ENCODE results near the gene EXT2. TPM values are rescaled to one million over a fixed set of nuclear protein-coding genes. Genes with fewer than 3 reads are reported as not detected.

EXT2 gene
- polyA plus RNA-seq, 4 donors: 63.3 to 75.0 (median 71.3) TPM

GRCh38 chr11:44128729-44129128 is 33.3 kb downstream of the EXT2 start:
- no peak for DNase-seq (ENCODE audit: low read depth in 4 of 4, low spot score in 2 of 4)

GRCh38 chr11:44130751-44131150 is 35.3 kb downstream of the EXT2 start:
- DNase-seq (ENCODE audit: low read depth in 4 of 4, low spot score in 2 of 4): no peak

- DNase-seq (ENCODE audit: low read depth in 4 of 4, low spot score in 2 of 4): peak in 1 of 4 donors; percentile 41
These were observed 38.0 kb downstream of the EXT2 start for GRCh38 chr11:44133335-44133946.

GRCh38 chr11:44134625-44135024 is 39.1 kb downstream of the EXT2 start:
- no peak for DNase-seq (ENCODE audit: low read depth in 4 of 4, low spot score in 2 of 4)

- DNase-seq (ENCODE audit: low read depth in 4 of 4, low spot score in 2 of 4): no peak
These were observed 40.9 kb downstream of the EXT2 start for GRCh38 chr11:44136176-44136945.

GRCh38 chr11:44137057-44137456 is 41.6 kb downstream of the EXT2 start:
- DNase-seq (ENCODE audit: low read depth in 4 of 4, low spot score in 2 of 4): no peak

- DNase-seq (ENCODE audit: low read depth in 4 of 4, low spot score in 2 of 4): no peak
These were observed 42.8 kb downstream of the EXT2 start for GRCh38 chr11:44138286-44138685.

GRCh38 chr11:44138980-44139379 is 43.5 kb downstream of the EXT2 start:
- no peak for DNase-seq (ENCODE audit: low read depth in 4 of 4, low spot score in 2 of 4)

GRCh38 chr11:44139565-44140330 is 44.3 kb downstream of the EXT2 start:
- peak in 3 of 4 donors; percentile 62 to 65 (median 64) for DNase-seq (ENCODE audit: low read depth in 4 of 4, low spot score in 2 of 4)

GRCh38 chr11:44140372-44140771 is 44.9 kb downstream of the EXT2 start:
- DNase-seq (ENCODE audit: low read depth in 4 of 4, low spot score in 2 of 4): no peak

- DNase-seq (ENCODE audit: low read depth in 4 of 4, low spot score in 2 of 4): no peak
These were observed 45.3 kb downstream of the EXT2 start for GRCh38 chr11:44140805-44141204.

- no peak for DNase-seq (ENCODE audit: low read depth in 4 of 4, low spot score in 2 of 4)
These were observed 48.8 kb downstream of the EXT2 start for GRCh38 chr11:44143987-44144909.

- DNase-seq (ENCODE audit: low read depth in 4 of 4, low spot score in 2 of 4): no peak
These were observed 49.7 kb downstream of the EXT2 start for GRCh38 chr11:44145011-44145775.

- no peak for DNase-seq (ENCODE audit: low read depth in 4 of 4, low spot score in 2 of 4)
These were observed 51.5 kb downstream of the EXT2 start for GRCh38 chr11:44146931-44147330.

GRCh38 chr11:44147751-44148150 is 52.3 kb downstream of the EXT2 start:
- DNase-seq (ENCODE audit: low read depth in 4 of 4, low spot score in 2 of 4): no peak

GRCh38 chr11:44149651-44150050 is 54.2 kb downstream of the EXT2 start:
- no peak for DNase-seq (ENCODE audit: low read depth in 4 of 4, low spot score in 2 of 4)

- no peak for DNase-seq (ENCODE audit: low read depth in 4 of 4, low spot score in 2 of 4)
These were observed 54.9 kb downstream of the EXT2 start for GRCh38 chr11:44150401-44150800.

GRCh38 chr11:44157019-44157418 is 61.5 kb downstream of the EXT2 start:
- no peak for DNase-seq (ENCODE audit: low read depth in 4 of 4, low spot score in 2 of 4)

GRCh38 chr11:44158384-44158783 is 62.9 kb downstream of the EXT2 start:
- DNase-seq (ENCODE audit: low read depth in 4 of 4, low spot score in 2 of 4): no peak

Measured in left renal cortex interstitium (tissue), 4 donors.